WTC11 (cell line): Measurements from ENCODE around the gene CBS. TPM values are rescaled to one million over a fixed set of nuclear protein-coding genes. Genes with fewer than 3 reads are reported as not detected.
"Not testable (repeated sequence)": the region's sequence is repeated elsewhere in the genome, so short reads cannot be mapped to it uniquely, and the experiment has no call there.

Experiments
- ATAC-seq: fragments of 200-7000 bp; cut with Tn5 transposase; 2 replicates; pipeline ENCODE4 v1.10.0; 2021; ENCODE audit warnings: mild to moderate bottlenecking, moderate library complexity
- CTCF ChIA-PET: fragments of 300-600 bp; sonication (Branson Sonifier 250); formaldehyde crosslinking; loops from one replicate; lab custom pipeline; 2021; ENCODE audit warnings: antibody characterized with exemption; lab: Charles Lee
- POLR2A ChIA-PET: fragments of 350-600 bp; sonication (Branson Sonifier 250); formaldehyde crosslinking; loops from one replicate; lab custom pipeline; 2021; ENCODE audit warnings: antibody characterized with exemption; lab: Charles Lee
- DNase-seq: peaks from one replicate; pipeline ENCODE4 v3.0.0; 2021; ENCODE audit warnings: low spot score
- H3K27ac Mint-ChIP-seq: 2 replicates; pipeline ENCODE4 v1.8.0; 2021; ENCODE audit warnings: mixed read lengths
- H3K27me3 Mint-ChIP-seq: 2 replicates; pipeline ENCODE4 v1.8.0; 2021; ENCODE audit warnings: low read depth, mild to moderate bottlenecking, moderate library complexity, mixed read lengths
- H3K36me3 Mint-ChIP-seq: 2 replicates; pipeline ENCODE4 v1.8.0; 2021; ENCODE audit warnings: mixed read lengths
- H3K4me1 Mint-ChIP-seq: 2 replicates; pipeline ENCODE4 v1.8.0; 2022; ENCODE audit warnings: mixed read lengths
- H3K4me3 Mint-ChIP-seq: 2 replicates; pipeline ENCODE4 v1.8.0; 2021; ENCODE audit warnings: mild to moderate bottlenecking, moderate library complexity, mixed read lengths
- H3K9me3 Mint-ChIP-seq: 2 replicates; pipeline ENCODE4 v1.8.0; 2021; ENCODE audit warnings: mixed read lengths
- EMX1 ChIP-seq: fragments of 250-450 bp; sonication (Bioruptor Pico); IDR thresholded peaks from 2 replicates; pipeline ENCODE4 v1.8.0; 2021; ENCODE audit warnings: mild to moderate bottlenecking
- FOXP1 ChIP-seq: sonication (generic); formaldehyde crosslinking; IDR thresholded peaks from 2 replicates; pipeline ENCODE4 v1.8.0; 2022; ENCODE audit warnings: missing genetic modification reagents, mild to moderate bottlenecking, moderate library complexity, borderline replicate concordance
- HMGA2 ChIP-seq: fragments of 250-450 bp; sonication (Bioruptor Pico); IDR thresholded peaks from 2 replicates; pipeline ENCODE4 v1.4.0; 2021; ENCODE audit warnings: mild to moderate bottlenecking, moderate library complexity
- NFE2L1 ChIP-seq: sonication (generic); formaldehyde crosslinking; IDR thresholded peaks from 2 replicates; pipeline ENCODE4 v1.8.1; 2023; ENCODE audit warnings: missing genetic modification reagents
- SOX15 ChIP-seq: fragments of 250-450 bp; sonication (Bioruptor Pico); IDR thresholded peaks from 2 replicates; pipeline ENCODE4 v1.9.0; 2021; ENCODE audit warnings: mild to moderate bottlenecking
- TCF7 ChIP-seq: sonication (generic); formaldehyde crosslinking; IDR thresholded peaks from 2 replicates; pipeline ENCODE4 v1.8.0; 2022; ENCODE audit warnings: mild to moderate bottlenecking, low read depth, missing genetic modification reagents, moderate library complexity
- TEAD1 ChIP-seq: sonication (generic); formaldehyde crosslinking; IDR thresholded peaks from 2 replicates; pipeline ENCODE4 v1.8.0; 2022; ENCODE audit warnings: mild to moderate bottlenecking, missing genetic modification reagents
- ZBTB21 ChIP-seq: sonication (generic); formaldehyde crosslinking; IDR thresholded peaks from 2 replicates; pipeline ENCODE4 v1.8.1; 2023; ENCODE audit warnings: mild to moderate bottlenecking, missing genetic modification reagents, borderline replicate concordance
- ZNF121 ChIP-seq: sonication (generic); formaldehyde crosslinking; IDR thresholded peaks from 2 replicates; pipeline ENCODE4 v1.8.0; 2023; ENCODE audit warnings: missing genetic modification reagents
- total RNA-seq: library from RNA; stranded (reverse); gene quantifications from 3 replicates; pipeline ENCODE4 v1.2.3, GENCODE V29; 2021
- TF ChIP-seq, protein P1 (sequence below): sonication (generic); formaldehyde crosslinking; IDR thresholded peaks from 2 replicates; pipeline ENCODE4 v1.8.1; 2022; ENCODE audit warnings: mild to moderate bottlenecking, missing genetic modification reagents, moderate library complexity, borderline replicate concordance
- TF ChIP-seq, protein P2 (sequence below): fragments of 250-450 bp; sonication (Bioruptor Pico); IDR thresholded peaks from 2 replicates; pipeline ENCODE4 v1.9.0; 2021; ENCODE audit warnings: moderate library complexity, mild to moderate bottlenecking, inconsistent platforms, borderline replicate concordance

CBS gene
- total RNA-seq, 1 experiment from 2014 or later: 844 TPM

DNA sequence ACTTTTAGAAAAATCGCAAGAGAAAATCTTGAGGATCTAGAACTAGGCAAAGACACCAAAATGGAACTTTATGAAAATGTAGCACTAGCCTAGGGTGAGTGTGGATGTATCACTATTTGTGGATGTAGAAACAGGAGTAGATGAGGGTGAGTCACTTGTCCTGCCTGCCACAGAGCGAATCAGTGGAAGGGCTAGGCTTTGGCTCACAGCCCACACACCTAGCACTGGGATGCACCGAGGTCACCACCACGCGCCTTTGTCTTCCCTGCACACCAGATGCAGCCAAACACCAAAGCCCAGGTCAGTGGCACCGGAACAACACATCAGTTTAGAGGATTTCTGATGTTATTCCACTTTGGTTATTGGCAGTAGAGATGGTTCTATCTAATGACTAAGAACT is 63.0 kb downstream of the CBS start:
- H3K4me1 Mint-ChIP-seq: no peaks in the 10 kb centered on the region
- CTCF ChIA-PET: no interaction called here
- ATAC-seq (no peak), DNase-seq (no peak)
- no peak overlapping the region for H3K4me3 Mint-ChIP-seq
- peaks cover 76% of the 10 kb centered on the region for H3K36me3 Mint-ChIP-seq
- POLR2A ChIA-PET: no interaction called here
- no peak for TF ChIP-seq ZBTB21 (CRISPR knock-in tag)
- no peak for TF ChIP-seq EMX1
- H3K27me3 Mint-ChIP-seq: no peaks in the 10 kb centered on the region
- no peak overlapping the region for H3K27ac Mint-ChIP-seq
- 0 out of 2 replicates have a peak, but pooled peaks cover 4% of the 10 kb centered on the region for H3K9me3 Mint-ChIP-seq

DNA sequence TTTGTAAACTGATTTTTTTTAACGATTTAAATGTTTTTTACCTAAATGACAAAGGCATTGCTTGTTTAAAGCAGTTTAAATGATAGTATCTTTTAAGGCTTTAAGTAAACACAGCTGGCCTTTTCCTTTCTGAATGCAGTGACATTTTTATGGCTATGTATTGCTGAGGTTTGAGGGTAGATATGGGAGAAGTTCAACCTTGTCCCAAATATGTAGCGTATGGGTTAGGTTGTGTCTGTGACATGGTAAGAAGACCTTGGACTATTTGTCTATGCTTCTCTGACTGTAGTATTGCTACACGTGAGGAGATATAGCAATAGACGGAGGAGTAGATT is 68.8 kb downstream of the CBS start:
- Mint-ChIP-seq H3K27me3 (no peaks in the 10 kb centered on the region), H3K36me3 (peaks cover 65% of the 10 kb centered on the region), H3K27ac (peak overlapping the region; percentile 32), H3K4me1 (peaks cover 34% of the 10 kb centered on the region), H3K4me3 (no peak overlapping the region), H3K9me3 (peaks cover 9% of the 10 kb centered on the region; the same call in 1 of the 2 replicates)
- POLR2A ChIA-PET: no interaction called here
- CTCF ChIA-PET: no interaction called here
- DNase-seq: no peak
- no peak for TF ChIP-seq TCF7 (CRISPR knock-in tag)
- ATAC-seq: no peak

DNA sequence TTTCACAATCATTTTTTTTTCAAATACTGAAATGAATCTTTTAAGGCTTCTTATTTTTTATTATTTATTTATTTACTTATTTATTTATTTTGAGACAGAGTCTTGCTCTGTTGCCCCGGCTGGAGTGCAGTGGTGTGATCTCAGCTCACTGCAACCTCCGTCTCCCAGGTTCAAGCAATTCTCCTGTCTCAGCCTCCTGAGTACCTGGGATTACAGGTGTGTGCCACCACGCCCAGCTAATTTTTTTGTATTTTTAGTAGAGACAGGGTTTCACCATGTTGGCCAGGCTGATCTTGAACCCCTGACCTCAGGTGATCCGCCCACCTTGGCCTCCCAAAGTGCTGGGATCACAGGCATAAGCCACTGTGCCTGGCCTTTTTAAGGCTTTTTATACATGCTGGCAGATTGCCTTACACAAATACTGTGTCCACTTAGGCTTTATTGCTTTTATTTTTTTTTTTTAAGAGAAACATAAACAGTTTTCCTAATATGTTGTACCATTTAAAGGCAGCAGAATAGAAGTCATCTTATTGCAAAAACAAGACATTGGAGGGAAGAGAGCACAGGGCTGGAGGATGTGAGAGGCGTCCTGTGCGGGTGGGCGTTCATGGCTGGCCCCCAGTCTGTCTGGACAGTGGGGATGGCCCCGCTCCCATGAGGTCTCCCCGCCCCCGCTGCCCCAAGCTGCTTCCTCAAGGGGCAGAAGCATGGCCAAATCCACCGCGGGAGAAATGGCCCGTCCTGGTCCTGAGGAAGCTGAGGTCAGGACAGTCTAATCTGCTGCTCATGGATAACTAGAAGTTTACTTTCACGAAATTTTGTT is 69.4 kb downstream of the CBS start:
- H3K9me3 Mint-ChIP-seq, CTCF ChIA-PET, POLR2A ChIA-PET, H3K27me3 Mint-ChIP-seq, H3K4me3 Mint-ChIP-seq: not testable (repeated sequence)
- H3K4me1 Mint-ChIP-seq: peaks cover 34% of the 10 kb centered on the region
- DNase-seq (peak; percentile 27), ATAC-seq (0 out of 2 replicates have a peak, but pooled peaks have one; percentile 36)
- peak overlapping the region; percentile 32; the same call in 1 of the 2 replicates for H3K27ac Mint-ChIP-seq
- H3K36me3 Mint-ChIP-seq: peaks cover 63% of the 10 kb centered on the region
- peak; percentile 72; the same call in 1 of the 2 replicates for TF ChIP-seq ZNF121 (CRISPR knock-in tag)

DNA sequence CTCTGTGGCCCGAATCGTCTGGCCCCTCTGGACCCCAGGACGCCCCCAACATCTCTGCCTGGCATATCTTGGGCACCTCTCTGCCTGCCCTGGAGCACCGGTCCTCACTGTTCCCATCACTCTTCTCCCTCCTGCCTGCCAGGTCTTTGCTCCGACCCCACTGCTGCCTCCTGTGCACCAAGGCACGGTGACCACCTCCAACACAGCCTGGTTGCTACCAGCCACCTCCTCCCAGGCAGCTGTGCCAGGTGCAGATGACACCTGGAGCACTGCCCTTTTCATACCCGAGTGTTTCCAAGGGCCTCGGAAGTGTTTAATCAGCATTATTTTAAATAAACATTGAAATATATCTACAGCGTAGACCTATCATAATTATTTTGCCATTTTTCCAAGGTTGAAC is 70.0 kb downstream of the CBS start:
- peak overlapping the region; percentile 37 for H3K27ac Mint-ChIP-seq

DNA sequence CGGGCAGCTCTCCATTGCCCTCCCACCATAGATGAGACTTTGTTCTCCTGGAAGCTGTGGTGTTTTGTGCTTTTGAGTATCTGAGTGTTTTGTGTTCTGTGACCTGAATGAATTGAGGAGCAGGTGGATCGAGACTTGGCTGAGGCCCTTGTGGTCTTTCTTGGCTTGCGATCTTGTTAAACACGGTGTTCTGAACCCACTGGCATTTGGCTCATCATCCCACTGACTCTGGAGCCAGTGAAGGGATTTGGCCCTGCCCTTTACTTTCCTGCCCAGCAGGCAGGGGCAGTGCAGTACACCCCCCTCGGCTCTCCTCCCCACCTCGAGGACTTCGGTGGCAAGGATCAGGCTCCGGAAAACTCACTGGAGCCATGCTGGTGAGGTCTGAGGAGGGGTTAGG is 70.7 kb downstream of the CBS start:
- DNase-seq (no peak), ATAC-seq (no peak)
- H3K27me3 Mint-ChIP-seq: no peaks in the 10 kb centered on the region
- no peak overlapping the region for H3K4me3 Mint-ChIP-seq
- TF ChIP-seq, protein P1, sequence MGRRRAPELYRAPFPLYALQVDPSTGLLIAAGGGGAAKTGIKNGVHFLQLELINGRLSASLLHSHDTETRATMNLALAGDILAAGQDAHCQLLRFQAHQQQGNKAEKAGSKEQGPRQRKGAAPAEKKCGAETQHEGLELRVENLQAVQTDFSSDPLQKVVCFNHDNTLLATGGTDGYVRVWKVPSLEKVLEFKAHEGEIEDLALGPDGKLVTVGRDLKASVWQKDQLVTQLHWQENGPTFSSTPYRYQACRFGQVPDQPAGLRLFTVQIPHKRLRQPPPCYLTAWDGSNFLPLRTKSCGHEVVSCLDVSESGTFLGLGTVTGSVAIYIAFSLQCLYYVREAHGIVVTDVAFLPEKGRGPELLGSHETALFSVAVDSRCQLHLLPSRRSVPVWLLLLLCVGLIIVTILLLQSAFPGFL (CRISPR knock-in tag): no peak
- TF ChIP-seq HMGA2 (CRISPR knock-in tag) (no peak), NFE2L1 (no peak), TEAD1 (CRISPR knock-in tag) (no peak), FOXP1 (CRISPR knock-in tag) (no peak)
- TF ChIP-seq, protein P2, sequence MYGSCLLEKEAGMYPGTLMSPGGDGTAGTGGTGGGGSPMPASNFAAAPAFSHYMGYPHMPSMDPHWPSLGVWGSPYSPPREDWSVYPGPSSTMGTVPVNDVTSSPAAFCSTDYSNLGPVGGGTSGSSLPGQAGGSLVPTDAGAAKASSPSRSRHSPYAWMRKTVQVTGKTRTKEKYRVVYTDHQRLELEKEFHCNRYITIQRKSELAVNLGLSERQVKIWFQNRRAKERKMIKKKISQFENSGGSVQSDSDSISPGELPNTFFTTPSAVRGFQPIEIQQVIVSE (CRISPR knock-in tag): no peak
- H3K4me1 Mint-ChIP-seq: peaks cover 34% of the 10 kb centered on the region
- ChIA-PET POLR2A (no interaction called here), CTCF (no interaction called here)
- H3K9me3 Mint-ChIP-seq: peaks cover 19% of the 10 kb centered on the region
- peaks cover 63% of the 10 kb centered on the region for H3K36me3 Mint-ChIP-seq
- peak overlapping the region; percentile 4; the same call in 1 of the 2 replicates for H3K27ac Mint-ChIP-seq

More for the DNA sequence above, 70.0 kb downstream of the CBS start:
- ChIA-PET CTCF (no interaction called here), POLR2A (no interaction called here)
- DNase-seq (no peak), ATAC-seq (no peak)
- Mint-ChIP-seq H3K36me3 (peaks cover 62% of the 10 kb centered on the region), H3K27me3 (no peaks in the 10 kb centered on the region), H3K9me3 (peaks cover 12% of the 10 kb centered on the region), H3K4me1 (peaks cover 34% of the 10 kb centered on the region), H3K4me3 (no peak overlapping the region)
- no peak for TF ChIP-seq SOX15 (CRISPR knock-in tag)

Other genes starting within 250 kb of the CBS start
- gene WDR4, start 196.3 kb downstream of the CBS start, total RNA-seq: 41.5 to 42.6 TPM (median 42.2 TPM) in 3 replicates
- 28.5 to 32.6 TPM (median 30.9 TPM) in 3 replicates for gene NDUFV3, start 182.5 kb downstream of the CBS start, total RNA-seq
- 14.7 to 26.6 TPM (median 26.1 TPM) in 3 replicates for gene ERVH48-1, start 150.2 kb downstream of the CBS start, total RNA-seq
- gene PKNOX1, start 101.3 kb downstream of the CBS start, total RNA-seq: 21.2 to 25.2 TPM (median 23.0 TPM) in 3 replicates
- 35.6 to 41.2 TPM (median 40.6 TPM) in 3 replicates for gene U2AF1, start 31.7 kb upstream of the CBS start, total RNA-seq
- not detected in 3 replicates for gene CRYAA, start 93.2 kb upstream of the CBS start, total RNA-seq